Cerebellar cortex (tissue), 1 donor: ENCODE results near the gene LIN54.
"Not testable (repeated sequence)": the region's sequence is repeated elsewhere in the genome, so short reads cannot be mapped to it uniquely, and the experiment has no call there.

ENCODE experiments used
- DNase-seq: peaks from one replicate; pipeline ENCODE4 v3.0.0-alpha.2; 2015; ENCODE audit warnings: low spot score

Gene LIN54

DNA sequence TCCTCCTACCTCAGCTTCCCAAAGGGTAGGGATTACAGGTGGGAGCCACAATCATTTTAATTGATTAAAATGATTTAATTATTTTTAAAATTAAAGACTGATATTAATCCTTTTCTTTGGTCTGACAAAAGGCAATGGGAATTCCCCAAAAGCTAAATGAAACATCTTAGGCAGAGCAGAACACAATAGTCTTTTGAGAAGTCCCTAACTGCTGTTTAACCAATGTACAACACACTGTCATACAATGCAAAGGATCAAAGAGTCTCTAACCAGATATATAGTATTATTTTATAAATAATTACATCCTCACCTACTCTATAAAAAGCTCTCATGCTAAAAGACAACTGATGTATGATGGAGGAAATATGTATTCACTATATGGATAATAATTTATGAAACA, 63.1 kb downstream of the LIN54 start:
- no peak for DNase-seq

GRCh38 chr4:82939414-82939813, 71.2 kb downstream of the LIN54 start:
- no peak for DNase-seq

GRCh38 chr4:82934441-82934840, 76.2 kb downstream of the LIN54 start:
- no peak for DNase-seq

- DNase-seq, result no peak
Measured at GRCh38 chr4:82930848-82931755, 79.5 kb downstream of the LIN54 start.

GRCh38 chr4:82921795-82922194, 88.8 kb downstream of the LIN54 start:
- no peak for DNase-seq

- no peak for DNase-seq
Measured at GRCh38 chr4:82919386-82919785, 91.2 kb downstream of the LIN54 start.

- DNase-seq, result no peak
Measured at GRCh38 chr4:82918091-82918490, 92.5 kb downstream of the LIN54 start.

GRCh38 chr4:82913968-82914367, 96.7 kb downstream of the LIN54 start:
- not testable (repeated sequence) for DNase-seq

DNA sequence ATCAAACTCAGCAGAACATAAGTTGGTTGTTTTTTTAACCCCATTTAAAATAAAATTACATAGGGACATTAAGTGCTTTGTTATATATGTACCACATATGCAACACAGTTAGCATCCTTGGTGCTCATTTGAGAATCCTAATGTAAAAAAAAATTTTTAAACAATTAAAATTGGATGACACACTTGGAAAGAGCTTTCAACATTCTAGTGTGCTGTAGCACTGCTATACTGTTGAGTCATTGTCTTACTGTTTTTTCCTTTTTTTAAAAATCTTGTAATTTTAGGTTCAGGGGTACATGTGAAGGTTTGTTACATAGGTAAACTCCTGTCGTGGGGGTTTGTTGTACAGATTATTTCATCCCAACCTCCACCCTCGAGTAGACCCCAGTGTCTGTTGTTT, 97.3 kb downstream of the LIN54 start:
- no peak for DNase-seq

DNA sequence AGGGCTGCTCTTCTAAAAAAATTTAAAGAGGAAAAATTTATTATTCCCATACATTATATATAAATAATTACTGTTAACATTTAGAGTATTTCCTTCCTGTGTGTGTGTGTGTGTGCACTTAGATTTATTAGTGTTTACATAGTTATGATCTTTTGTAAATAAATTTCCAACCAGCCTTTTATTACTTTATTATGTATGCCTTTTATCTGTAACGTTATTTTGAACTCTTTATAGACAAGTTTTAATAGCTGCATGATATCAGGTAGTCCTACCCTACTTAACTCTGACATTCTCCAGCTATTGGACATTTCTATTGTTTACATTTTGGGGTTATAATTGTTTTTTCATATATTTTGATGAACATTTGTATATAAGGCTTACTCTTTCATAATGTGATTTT, 101.3 kb downstream of the LIN54 start:
- no peak for DNase-seq

- DNase-seq, result no peak
Measured at GRCh38 chr4:82906469-82906868, 104.2 kb downstream of the LIN54 start.

GRCh38 chr4:82905205-82905604, 105.4 kb downstream of the LIN54 start:
- no peak for DNase-seq

DNA sequence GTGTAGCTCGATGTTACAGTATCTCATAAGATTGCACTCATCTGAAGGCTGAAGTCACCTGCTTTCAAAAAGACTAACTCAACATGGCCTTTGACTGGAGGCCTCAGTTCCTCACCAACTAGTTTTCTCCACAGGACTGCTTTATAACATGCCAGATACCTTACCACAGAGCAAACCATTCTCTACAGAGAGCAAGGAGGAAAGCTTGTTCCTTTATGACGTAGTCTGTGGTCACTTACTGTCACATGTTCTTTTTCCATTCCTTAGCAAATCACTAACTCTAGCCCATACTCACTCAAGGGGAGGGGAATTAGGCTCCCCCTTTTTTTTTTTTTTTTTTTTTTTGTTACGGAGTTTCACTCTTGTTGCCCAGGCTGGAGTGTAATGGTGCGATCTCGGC, 106.9 kb downstream of the LIN54 start:
- DNase-seq, result no peak

- no peak for DNase-seq
Measured at GRCh38 chr4:82901183-82901718, 109.4 kb downstream of the LIN54 start.

GRCh38 chr4:82900411-82901182, 110.0 kb downstream of the LIN54 start, which contains the start of gene THAP9:
Gene THAP9, plus strand, starts transcription at chr4:82900735. Its CDS starts 68 bp downstream, at chr4:82900803.
- peak; percentile 100 for DNase-seq

- no peak for DNase-seq
Measured at GRCh38 chr4:82900066-82900410, 110.6 kb downstream of the LIN54 start.

- peak; percentile 16 for DNase-seq
Measured at GRCh38 chr4:82899374-82900065, 111.1 kb downstream of the LIN54 start.

GRCh38 chr4:82898322-82899243, 112.0 kb downstream of the LIN54 start:
- peak; percentile 21 for DNase-seq

GRCh38 chr4:82896755-82897154, 113.9 kb downstream of the LIN54 start:
- DNase-seq, result no peak

GRCh38 chr4:82893942-82894341, 116.7 kb downstream of the LIN54 start:
- no peak for DNase-seq

DNA sequence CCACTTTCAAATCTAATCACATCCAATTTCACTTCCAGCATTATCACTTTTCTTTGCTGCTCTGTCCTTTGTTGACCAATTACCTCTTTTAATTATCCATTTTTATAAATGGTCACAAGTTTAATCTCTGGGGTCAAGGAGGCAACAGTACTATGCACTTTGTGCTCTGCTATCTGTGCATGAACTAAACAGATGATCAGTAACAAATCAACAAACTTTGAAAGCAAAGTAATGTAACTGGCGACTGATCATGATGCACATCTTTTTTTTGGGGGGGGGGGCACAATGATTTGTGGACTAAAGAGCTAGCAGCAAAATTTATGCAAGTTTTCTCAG, 118.2 kb downstream of the LIN54 start:
- DNase-seq, result no peak
